H1 (cell line): ENCODE measurements around the gene CERCAM. TPM values are rescaled to one million over a fixed set of nuclear protein-coding genes. Genes with fewer than 3 reads are reported as not detected.

Experiments
- ATF3 ChIP-seq: IDR thresholded peaks from 2 replicates; pipeline ENCODE4 v1.6.1; 2011; ENCODE audit warnings: low read depth, mild to moderate bottlenecking, low read length; ENCODE audit not compliant: insufficient read depth
- BACH1 ChIP-seq: IDR thresholded peaks from 2 replicates; pipeline ENCODE4 v1.6.1; 2012; ENCODE audit warnings: low read length, improper control_type of control experiment
- CBX8 ChIP-seq: fragments of 300-800, 300-1000 bp; sonication (generic); IDR thresholded peaks from 2 replicates; pipeline ENCODE4 v1.7.1; 2016; ENCODE audit warnings: low read depth, low read length, borderline replicate concordance
- CHD2 ChIP-seq: IDR thresholded peaks from 2 replicates; pipeline ENCODE4 v1.6.1; 2012; ENCODE audit warnings: low read length, improper control_type of control experiment
- CHD7 ChIP-seq: fragments of 300-600 bp; sonication (generic); IDR thresholded peaks from 2 replicates; pipeline ENCODE4 v1.7.1; 2012; ENCODE audit warnings: low read length, moderate library complexity, mild to moderate bottlenecking, inconsistent platforms; ENCODE audit not compliant: insufficient replicate concordance
- GABPA ChIP-seq: IDR thresholded peaks from 2 replicates; pipeline ENCODE4 v1.6.1; 2011; ENCODE audit warnings: mild to moderate bottlenecking, low read length, moderate library complexity, borderline replicate concordance; ENCODE audit not compliant: insufficient read depth
- PHF8 ChIP-seq: fragments of 200-600 bp; sonication (generic); conservative IDR thresholded peaks from 2 replicates; pipeline ENCODE4 v1.7.1; 2012; ENCODE audit warnings: low read depth, mild to moderate bottlenecking, inconsistent platforms, low read length, moderate library complexity
- SIN3A ChIP-seq, 2 experiments: IDR thresholded peaks in 1 of 2; conservative IDR thresholded peaks in 1 of 2; 2 replicates each; pipeline ENCODE4 v1.6.1; 2011 to 2012; ENCODE audit warnings: low read length in 2 of 2, improper control_type of control experiment in 1 of 2, low read depth in 1 of 2, mild to moderate bottlenecking in 1 of 2
- SP1 ChIP-seq: IDR thresholded peaks from 2 replicates; pipeline ENCODE4 v1.6.1; 2011; ENCODE audit warnings: low read depth, low read length
- polyA plus RNA-seq, 7 experiments: library from polyadenylated mRNA; depleted of rRNA in 3 of 7; stranded (reverse) in 5 of 7; unstranded in 2 of 7; fragments of >200 nt in 5 of 7; fragments of 200-250 nt in 2 of 7; gene quantifications; 1 replicate in 5 of 7; 2 replicates in 1 of 7; 4 replicates in 1 of 7; pipeline versions ENCODE4 v1.2.1 to v1.2.3, GENCODE V29; 2011 to 2013; ENCODE audit warnings: missing spikeins in 2 of 7, mixed read lengths in 2 of 7
- total RNA-seq: library from RNA; stranded (reverse); fragmentation: NEBNext Ultra II Directional; extraction: Animal tissue kit (Norgen Biotek cat#: 25700); gene quantifications from 2 replicates; pipeline ENCODE4 v1.2.1, GENCODE V29; 2021

The CERCAM gene
- total and polyA plus RNA-seq, 2 of the 8 experiments (the other 6 are each of a cell fraction or from before 2014, with no cell fraction given): 3.1 to 5.2 TPM

GRCh38 chr9:128392302-128393144, 28.1 kb upstream of the CERCAM start (continued):
- no peak for TF ChIP-seq CHD7
- TF ChIP-seq GABPA: no peak
- TF ChIP-seq SIN3A (conservative IDR thresholded peaks at IDR 0.05 in 1 of 2, IDR thresholded peaks at IDR 0.05 in 1 of 2; ENCODE audit: low read depth in 1 of 2, low read length in 2 of 2): no peak
- TF ChIP-seq PHF8: no peak
- no peak for TF ChIP-seq SP1
- TF ChIP-seq BACH1: no peak
- no peak for TF ChIP-seq ATF3
- TF ChIP-seq CBX8: peak; percentile 63; the same call in 1 of the 2 replicates
- no peak for TF ChIP-seq CHD2
